Fibroblast of mammary gland (primary cell): ENCODE results near the gene CREB3L1.

ENCODE experiments used
- DNase-seq: peaks from one replicate; pipeline ENCODE4 v3.0.0-alpha.2; 2010; ENCODE audit warnings: low read depth
- H3K4me3 ChIP-seq: 2 replicates; pipeline ENCODE4 v1.5.1; 2011; ENCODE audit warnings: low read depth, mild to moderate bottlenecking, low read length, moderate library complexity; ENCODE audit not compliant: control insufficient read depth
- TF ChIP-seq, protein P1 (sequence below): conservative IDR thresholded peaks from 2 replicates; pipeline ENCODE4 v1.5.1; 2011; ENCODE audit warnings: low read depth, low read length, inconsistent platforms; ENCODE audit not compliant: control insufficient read depth, insufficient read depth

CREB3L1 gene

DNA sequence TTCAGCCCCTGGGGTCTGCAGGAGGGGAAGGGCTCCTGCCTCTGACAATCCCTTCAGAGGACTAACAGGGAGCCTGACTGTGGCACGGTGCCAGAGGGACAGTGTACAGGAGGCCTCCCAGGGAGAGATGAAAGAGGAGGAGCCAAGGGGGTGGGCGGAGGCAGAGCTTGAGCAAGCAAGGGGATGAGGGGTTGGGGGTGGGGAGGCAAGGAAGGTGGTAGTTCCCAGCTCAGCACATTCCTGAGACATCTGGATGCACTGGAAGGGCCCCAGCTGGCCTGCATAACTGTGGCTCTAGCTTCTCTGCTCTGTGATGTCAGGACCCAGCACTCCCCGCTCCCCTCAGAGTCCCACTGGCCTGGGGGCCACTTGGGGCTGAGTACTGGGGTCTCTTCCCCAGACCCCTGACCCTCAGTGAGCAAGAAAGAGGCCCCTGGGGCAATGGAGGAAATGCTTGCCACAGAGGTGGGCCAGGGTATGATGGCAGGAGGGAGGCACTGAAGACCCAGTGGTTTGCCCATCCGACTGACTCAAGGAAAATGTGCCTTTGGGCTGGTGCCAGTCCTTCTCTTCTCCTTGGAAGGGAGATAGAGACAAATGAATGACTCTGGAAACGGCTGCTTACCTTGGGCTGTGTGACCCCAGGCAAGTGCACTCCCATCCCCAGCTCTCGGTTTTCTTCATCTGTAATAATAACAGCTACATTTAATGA, 13.3 kb downstream of the CREB3L1 start:
- DNase-seq, result peak; percentile 98
- TF ChIP-seq, protein P1, sequence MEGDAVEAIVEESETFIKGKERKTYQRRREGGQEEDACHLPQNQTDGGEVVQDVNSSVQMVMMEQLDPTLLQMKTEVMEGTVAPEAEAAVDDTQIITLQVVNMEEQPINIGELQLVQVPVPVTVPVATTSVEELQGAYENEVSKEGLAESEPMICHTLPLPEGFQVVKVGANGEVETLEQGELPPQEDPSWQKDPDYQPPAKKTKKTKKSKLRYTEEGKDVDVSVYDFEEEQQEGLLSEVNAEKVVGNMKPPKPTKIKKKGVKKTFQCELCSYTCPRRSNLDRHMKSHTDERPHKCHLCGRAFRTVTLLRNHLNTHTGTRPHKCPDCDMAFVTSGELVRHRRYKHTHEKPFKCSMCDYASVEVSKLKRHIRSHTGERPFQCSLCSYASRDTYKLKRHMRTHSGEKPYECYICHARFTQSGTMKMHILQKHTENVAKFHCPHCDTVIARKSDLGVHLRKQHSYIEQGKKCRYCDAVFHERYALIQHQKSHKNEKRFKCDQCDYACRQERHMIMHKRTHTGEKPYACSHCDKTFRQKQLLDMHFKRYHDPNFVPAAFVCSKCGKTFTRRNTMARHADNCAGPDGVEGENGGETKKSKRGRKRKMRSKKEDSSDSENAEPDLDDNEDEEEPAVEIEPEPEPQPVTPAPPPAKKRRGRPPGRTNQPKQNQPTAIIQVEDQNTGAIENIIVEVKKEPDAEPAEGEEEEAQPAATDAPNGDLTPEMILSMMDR, result no peak
- H3K4me3 ChIP-seq, result no peak overlapping the region

DNA sequence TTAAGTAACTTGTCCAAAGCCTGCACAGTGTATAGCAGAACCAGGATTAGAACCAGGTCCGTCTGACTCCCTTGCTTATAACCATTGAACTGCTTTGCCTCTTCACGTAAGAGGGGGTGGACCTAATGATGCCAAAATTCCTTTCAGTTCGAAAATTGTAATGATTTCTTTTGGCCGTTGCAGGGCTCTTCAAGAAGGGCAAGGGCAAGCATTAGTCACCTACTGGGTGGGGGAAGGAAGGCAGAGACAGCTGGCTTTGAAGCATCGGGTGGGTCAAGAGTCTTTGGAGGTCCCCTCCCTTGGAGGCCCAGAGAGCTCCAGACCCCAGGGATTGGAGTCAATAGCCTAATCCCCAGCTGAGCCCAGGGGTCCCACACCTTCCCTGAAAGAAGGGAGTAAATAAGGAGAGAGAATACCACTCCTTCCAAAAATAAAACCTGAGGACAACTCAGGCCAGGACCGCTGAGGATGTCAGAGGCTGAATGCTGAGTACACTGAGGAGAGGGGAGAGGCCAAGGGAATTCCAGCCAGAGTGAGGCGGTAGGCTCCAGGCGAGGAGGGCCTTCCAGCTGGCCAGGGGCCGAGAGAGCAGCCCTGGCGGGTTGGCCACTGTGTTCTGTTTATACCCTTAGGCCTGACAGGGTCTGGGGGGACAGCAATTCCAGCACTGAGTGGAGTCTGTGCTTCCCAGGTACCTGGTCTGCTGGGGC, 14.1 kb downstream of the CREB3L1 start:
- H3K4me3 ChIP-seq, result no peak overlapping the region
- TF ChIP-seq, protein P1, result no peak
- DNase-seq, result peak; percentile 90

DNA sequence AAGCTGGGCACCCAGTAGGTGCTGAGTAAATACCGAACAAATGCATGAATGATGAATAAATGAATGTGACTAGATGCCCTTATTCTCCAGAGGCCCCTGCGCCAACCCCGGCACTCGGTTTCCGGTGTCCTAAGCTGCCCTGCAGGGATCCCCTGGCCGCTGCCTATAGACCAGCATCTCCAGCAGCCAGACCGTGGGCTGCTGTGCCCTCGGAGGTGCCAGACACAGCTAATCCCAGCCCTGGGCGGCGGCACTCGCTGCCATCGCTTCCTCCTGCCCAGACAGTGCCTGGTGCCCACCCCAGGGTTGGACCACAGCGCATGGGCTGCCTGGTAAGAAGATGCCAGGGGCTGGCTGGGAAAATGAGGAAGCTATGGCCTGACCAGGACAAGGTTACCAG, 15.6 kb downstream of the CREB3L1 start:
- no peak overlapping the region for H3K4me3 ChIP-seq
- DNase-seq, result no peak
- TF ChIP-seq, protein P1, result no peak

DNA sequence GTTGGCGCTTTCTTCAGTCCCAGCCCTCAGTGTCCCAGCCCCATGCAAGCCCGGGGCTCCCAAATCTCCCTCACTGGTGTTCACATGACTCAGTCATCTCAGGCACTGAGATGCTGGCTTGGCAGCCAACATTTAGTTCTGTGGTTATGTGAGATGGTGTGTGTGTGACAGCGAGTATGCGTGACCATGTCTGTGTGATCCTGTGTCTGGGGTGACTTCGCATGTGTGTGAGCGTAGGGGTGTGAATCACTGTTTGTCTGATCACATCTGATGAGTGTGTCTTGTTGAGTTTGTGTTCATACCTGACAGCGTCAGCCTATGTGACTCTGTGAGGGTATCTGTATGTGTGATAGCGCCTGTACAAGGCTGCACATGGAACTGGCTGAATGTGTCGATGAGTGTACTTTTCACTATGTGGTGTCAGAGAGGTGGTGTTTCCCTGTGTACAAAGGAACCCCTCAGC, 16.2 kb downstream of the CREB3L1 start:
- peak; percentile 98 for DNase-seq
- TF ChIP-seq, protein P1, result no peak
- H3K4me3 ChIP-seq, result no peak overlapping the region

DNA sequence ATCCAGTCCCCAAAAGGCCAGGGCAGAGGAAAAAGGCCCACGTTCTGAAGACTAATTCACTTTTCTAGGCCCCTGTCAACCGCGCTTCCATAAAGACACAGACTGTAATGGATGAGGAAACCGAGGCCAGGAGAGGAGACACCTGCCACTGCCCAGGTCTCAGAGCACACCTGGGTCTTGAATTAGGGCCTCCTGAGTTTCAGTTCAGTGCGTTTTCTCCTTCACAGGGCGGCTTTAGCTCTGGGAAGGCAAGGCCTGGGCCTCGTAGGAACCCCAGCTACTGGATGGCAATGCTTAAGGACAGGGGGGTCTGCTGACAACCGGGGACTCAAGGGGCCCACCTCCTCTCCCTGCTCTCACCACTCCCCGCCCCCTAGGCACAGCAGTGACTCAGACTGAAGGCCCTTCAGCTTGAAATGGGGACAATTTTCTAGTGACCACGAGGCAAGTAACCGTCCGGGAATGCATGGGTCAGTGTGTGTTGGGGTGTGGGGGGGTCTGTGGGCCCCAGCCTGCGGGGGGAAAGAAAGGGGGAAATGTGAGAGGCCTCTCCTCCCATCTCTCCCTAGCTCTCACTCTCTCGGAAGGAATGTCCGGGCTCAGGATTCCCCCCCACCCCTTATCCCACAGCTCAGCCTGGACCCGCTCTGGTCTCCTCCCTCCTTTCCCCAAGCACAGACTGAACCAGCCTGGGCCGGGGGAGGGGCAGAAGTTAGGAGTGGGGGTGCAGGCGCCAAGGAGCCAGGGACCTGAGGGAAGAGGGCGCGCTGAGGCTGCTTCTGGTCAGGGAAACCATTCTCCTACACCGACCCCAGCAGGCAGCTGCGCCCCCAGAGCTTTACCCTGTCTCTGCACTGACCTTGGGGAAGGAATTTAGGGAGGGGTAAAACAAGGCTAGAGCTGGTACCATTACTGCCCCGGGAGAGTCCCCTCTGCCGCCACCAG, 17.2 kb downstream of the CREB3L1 start:
- DNase-seq, result peak; percentile 91
- peak overlapping the region; percentile 39 for H3K4me3 ChIP-seq
- TF ChIP-seq, protein P1, result no peak

DNA sequence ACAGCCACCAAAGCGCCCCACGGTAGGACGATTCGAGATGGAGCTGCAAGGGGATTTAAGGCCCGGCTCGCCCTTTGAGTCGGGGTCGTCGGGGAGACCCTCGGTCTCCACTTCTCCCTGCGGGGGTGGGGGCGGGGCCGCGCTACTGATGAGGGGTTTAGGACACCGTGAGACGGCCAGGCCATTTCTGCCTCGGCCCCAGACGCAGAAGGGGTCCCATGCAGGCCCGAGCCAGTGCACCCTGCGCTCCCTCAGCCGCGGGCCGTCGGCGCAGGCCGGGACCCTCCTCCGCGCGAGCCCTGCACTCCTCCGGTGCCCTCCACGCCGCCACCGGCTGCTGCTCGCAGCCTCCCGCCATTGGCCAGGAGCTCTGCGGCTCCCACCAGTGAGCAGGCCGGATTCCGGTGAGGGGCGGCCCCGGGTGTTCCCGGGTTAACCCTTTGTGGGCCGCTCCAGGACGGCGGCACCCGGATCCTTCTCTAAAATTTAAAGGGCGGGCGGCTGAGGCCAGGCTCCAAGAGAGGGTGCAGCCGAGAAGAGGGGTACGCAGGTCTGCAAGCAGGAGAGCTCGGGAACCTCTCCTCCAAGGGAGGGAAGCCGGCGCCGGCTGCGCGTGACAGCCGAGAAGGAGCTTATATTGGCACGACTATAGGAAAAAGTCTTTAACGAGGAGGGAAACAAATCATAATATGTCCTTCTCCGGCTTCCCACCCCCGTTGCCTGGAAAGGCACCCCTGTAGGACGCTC, 18.0 kb downstream of the CREB3L1 start:
- H3K4me3 ChIP-seq, result peak overlapping the region; percentile 42
- peak; percentile 67 for DNase-seq
- TF ChIP-seq, protein P1, result no peak
